CD4-positive, alpha-beta T cell treated with Interleukin-17A for 1 hour (primary cell): ENCODE data around the gene PSRC1.

Source experiments
- DNase-seq: peaks from one replicate; pipeline ENCODE4 v3.0.0-alpha.2; 2020

The PSRC1 gene

DNA sequence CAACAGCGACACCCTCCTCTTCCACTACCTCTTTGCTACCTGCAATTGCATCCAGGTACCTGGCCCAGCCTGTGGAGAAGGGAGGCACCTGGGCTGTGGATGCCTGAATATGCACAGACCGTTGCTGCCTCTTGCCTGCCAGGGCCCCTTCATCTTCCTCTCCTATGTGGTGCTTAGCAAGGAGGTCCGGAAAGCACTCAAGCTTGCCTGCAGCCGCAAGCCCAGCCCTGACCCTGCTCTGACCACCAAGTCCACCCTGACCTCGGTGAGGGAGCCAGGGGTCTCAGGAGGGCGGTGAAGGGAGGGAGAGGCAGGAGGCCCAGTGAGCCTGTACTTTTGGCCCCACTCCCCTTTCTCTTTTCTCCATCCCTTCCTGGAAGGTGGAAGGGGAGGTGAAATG is 11.5 kb downstream of the PSRC1 start:
- no peak for DNase-seq

DNA sequence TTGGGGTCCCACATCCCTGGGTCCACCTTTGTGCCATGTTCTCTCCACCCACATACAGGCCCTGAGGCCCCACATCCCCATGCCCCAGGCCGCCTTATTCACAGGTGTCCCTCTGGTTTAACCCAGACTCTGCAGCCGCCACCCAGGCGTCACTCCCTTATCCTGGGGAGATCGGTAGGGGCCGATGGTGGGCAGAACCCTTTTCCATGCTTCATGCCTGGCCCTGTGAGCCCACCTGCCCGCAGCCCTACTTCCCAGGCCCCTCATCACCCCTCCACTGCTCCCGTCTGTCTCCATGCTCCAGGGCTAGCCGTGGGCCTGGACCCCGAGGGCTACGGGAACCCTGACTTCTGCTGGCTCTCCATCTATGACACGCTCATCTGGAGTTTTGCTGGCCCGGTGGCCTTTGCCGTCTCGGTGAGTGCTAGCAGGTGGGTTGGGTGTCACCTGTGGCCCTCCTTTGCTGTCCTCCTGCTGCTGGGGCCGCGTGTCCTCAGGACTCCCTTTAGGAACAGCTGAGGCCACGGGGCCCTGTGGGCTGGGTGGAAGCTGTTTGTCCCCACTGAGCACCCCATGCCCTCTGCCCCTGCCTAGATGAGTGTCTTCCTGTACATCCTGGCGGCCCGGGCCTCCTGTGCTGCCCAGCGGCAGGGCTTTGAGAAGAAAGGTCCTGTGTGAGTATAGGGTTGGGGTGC is 12.2 kb downstream of the PSRC1 start:
- no peak for DNase-seq

DNA sequence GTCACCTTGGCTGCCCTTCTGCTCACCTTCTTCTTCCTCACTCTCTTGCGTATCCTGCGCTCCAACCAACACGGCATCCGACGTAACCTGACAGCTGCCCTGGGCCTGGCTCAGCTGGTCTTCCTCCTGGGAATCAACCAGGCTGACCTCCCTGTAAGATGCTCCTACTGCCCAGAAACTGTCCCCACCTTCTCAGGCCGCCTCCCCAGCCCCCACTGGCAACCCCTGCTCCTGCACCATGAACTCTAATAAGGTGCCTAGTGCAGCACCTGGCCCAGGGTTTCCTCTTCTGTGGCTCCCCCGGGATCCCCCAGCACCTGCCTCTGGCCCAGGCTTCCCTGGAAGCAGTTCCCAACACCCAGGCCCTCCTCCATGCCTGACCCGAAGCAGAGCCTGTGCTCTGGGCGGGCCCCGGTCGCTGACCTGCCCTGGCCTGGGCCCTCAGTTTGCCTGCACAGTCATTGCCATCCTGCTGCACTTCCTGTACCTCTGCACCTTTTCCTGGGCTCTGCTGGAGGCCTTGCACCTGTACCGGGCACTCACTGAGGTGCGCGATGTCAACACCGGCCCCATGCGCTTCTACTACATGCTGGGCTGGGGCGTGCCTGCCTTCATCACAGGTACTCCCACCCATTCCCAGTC is 12.8 kb downstream of the PSRC1 start:
- no peak for DNase-seq

DNA sequence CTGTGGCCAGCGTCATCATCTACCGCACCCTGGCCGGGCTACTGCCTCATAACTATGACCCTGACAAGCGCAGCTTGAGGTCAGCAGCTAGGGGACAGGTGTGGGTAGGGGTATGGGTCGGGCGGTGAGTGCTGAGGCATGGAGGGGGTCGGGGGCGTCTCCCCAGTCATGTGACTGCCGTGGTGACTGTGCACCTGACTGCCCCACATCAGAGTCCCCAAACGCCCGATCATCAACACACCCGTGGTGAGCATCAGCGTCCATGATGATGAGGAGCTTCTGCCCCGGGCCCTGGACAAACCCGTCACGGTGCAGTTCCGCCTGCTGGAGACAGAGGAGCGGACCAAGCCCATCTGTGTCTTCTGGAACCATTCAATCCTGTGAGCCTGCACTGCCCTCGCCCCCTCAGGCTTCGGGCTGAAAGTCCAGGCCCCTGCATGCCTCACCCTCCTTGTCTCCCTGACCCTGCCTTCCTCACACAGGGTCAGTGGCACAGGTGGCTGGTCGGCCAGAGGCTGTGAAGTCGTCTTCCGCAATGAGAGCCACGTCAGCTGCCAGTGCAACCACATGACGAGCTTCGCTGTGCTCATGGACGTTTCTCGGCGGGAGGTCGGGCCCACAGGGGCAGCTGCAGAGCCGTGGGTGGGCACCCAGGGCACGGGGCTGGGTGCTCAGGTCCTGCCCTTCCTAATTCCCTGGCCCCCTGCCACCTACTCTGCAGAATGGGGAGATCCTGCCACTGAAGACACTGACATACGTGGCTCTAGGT is 13.5 kb downstream of the PSRC1 start:
- no peak for DNase-seq

DNA sequence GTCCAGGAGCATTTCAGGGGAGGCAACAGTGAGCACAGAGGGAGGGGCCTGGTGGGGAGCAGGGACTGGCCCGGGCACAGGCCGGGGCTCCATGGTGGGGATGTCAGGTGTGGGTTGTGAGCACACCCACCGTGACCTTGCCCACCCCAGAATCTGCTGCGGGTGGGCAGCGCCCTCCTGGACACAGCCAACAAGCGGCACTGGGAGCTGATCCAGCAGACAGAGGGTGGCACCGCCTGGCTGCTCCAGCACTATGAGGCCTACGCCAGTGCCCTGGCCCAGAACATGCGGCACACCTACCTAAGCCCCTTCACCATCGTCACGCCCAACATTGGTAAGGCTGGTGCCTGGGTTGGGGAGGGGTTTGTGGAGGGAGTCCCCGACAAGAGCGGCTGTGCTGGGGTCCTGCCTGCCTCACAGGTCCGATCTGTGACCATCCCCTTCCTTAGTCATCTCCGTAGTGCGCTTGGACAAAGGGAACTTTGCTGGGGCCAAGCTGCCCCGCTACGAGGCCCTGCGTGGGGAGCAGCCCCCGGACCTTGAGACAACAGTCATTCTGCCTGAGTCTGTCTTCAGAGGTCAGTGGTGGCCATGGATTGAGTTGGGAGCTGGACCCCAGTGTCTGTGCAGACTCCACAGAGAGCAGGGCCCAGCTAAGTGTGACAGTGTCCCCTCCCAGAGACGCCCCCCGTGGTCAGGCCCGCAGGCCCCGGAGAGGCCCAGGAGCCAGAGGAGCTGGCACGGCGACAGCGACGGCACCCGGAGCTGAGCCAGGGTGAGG is 14.3 kb downstream of the PSRC1 start:
- no peak for DNase-seq

DNA sequence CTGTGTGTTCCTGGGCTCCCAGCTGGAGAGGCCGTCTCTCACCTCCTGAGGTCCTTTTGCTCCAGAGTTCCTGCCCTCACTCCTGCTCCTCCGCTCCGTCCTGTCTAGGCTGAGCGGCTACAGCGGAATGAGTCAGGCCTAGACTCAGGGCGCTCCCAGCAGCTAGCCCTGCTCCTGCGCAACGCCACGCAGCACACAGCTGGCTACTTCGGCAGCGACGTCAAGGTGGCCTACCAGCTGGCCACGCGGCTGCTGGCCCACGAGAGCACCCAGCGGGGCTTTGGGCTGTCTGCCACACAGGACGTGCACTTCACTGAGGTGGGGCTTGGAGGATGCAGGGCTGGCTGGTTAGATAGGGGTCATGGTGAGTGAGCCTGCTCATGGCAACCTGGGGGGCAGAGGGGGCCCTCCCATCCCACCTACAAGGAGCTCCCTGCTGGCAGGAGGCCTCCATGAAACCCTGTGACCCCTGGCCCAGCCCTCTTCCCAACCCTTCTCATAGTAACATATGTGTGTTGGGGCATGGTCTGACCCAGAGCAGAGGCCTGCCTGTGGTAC is 15.1 kb downstream of the PSRC1 start:
- no peak for DNase-seq

DNA sequence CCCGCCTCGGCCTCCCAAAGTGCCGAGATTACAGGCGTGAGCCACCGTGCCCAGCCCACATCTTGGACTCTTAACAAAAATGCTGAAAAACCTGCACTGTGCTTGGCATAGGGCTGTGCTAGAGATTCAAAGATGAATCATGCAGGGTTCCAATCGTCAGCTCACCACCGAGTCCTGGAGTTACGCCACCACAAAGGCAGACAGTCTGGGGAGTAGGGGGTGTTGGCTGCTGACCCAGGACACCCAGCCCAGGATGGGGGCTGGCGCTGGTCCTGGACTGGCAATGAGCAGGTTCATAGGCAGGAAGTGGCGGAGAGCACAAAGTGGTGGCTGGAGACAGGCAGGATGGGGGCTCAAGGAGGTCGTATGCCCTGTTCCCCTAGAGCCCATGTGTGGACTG is 16.0 kb downstream of the PSRC1 start:
- DNase-seq = no peak

DNA sequence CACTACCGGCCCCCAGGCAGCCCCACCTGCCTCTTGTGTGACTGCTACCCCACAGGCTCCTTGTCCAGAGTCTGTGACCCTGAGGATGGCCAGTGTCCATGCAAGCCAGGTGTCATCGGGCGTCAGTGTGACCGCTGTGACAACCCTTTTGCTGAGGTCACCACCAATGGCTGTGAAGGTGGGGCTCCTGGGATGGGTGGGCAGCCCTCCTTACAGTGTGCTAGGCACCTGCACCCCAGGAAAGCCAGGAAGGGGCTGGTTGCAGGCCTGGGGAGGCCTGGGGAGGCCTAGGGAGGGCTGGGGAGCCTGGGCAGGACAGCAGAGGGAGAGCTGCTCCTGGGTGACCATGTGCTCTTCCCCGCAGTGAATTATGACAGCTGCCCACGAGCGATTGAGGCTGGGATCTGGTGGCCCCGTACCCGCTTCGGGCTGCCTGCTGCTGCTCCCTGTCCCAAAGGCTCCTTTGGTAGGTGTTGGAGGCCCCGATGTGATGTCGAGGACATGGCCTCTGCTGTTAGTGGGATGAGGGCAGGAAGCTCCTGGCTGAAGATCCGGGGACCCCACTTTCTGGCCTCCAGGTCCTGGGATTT is 17.1 kb downstream of the PSRC1 start:
- DNase-seq = no peak

DNA sequence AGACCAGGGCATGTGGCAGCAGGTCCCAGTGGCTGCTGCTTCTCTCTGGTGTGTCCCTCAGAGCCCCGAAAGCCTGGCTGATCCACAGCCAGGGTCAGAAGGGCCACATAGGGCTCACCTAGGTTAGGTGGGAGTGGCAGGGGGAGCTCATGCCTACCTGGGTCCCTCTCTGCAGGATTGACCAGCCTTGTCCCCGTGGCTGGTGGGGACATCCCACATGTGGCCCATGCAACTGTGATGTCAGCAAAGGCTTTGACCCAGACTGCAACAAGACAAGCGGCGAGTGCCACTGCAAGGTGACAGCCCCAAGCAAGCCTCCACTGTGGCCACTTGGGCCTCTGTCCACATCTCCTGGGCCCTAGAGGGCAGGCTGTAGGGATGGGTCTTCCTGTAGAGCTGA is 17.9 kb downstream of the PSRC1 start:
- DNase-seq = no peak

DNA sequence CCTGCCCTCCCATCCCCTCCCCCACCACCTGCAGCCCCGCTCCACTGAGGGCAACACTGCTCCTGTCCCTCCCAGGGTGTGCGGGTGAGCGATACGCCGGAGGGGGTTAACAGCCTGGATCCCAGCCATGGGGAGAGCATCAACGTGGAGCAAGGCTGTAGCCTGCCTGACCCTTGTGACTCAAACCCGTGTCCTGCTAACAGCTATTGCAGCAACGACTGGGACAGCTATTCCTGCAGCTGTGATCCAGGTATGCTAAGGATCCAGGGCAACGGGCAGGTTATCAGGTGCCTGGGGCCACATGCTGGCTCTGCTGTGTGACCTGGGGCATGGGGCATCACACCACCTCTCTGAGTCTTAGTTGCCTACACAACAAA is 18.6 kb downstream of the PSRC1 start:
- DNase-seq = no peak

DNA sequence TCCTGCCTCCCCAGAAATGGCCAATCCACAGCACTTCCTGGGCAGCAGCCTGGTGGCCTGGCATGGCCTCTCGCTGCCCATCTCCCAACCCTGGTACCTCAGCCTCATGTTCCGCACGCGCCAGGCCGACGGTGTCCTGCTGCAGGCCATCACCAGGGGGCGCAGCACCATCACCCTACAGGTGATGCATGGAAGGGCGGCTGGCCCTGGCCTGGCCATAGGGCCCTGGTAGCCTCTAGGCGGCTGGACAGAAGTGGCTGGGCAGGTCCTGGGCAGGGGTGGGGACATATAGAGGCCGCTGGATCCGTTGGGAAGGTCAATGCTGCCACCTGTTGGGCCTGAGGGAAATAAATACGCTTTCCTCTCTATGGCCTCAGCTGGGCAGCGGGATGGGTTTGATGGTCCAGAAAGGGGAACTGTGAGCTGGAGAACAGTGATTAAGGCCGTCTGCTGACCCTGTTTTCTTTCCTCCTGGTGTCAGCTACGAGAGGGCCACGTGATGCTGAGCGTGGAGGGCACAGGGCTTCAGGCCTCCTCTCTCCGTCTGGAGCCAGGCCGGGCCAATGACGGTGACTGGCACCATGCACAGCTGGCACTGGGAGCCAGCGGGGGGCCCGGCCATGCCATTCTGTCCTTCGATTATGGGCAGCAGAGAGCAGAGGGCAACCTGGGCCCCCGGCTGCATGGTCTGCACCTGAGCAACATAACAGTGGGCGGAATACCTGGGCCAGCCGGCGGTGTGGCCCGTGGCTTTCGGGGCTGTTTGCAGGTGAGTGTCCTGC is 19.2 kb downstream of the PSRC1 start:
- DNase-seq = peak; percentile 75

DNA sequence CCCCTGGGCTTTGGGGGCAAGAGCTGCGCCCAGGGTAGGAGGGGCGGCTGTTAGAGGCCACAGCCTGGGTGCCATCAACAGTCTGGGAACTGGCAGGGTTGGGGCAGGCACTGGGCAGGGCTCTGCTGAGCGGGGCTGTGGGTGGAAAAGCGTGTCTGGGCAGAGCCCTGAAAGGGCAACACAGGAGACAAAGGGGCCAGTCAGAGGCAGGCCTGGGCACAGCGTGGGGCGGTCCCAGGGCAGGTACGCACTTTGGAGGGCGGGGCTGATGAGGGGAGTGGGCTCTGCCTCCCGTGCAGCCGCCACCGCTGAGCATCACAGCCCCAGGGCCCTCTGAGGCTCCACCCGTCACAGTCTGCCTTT is 19.7 kb downstream of the PSRC1 start:
- no peak for DNase-seq

DNA sequence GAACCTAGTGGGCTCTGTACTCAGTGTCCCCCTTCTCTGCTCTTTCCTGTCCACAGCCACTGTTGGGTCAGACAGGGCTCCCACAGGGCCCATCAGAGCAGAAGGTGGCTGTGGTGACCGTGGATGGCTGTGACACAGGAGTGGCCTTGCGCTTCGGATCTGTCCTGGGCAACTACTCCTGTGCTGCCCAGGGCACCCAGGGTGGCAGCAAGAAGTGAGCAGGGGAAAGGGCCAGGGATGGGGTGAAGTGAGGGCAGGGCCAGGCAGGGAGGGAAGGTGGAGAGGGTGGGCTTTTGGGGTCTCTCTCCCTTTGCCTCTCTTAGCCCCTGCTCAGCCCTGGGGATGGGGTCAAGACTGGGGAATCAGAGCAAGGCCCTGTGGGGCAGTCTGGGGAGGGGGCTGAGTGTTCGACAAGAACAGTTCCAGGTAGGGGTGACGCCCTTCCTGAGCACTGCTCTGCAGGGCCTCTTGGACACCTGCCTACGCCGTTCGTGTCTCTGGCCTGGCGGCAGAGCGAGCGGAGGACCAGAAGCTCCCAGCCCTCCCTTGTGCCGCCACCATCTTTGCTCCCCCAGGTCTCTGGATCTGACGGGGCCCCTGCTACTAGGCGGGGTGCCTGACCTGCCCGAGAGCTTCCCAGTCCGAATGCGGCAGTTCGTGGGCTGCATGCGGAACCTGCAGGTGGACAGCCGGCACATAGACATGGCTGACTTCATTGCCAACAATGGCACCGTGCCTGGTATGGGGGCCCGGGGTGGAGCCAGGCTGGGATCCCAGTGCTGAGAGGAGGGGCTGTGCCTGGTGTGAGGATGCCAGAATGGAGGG is 20.5 kb downstream of the PSRC1 start:
- DNase-seq = no peak

DNA sequence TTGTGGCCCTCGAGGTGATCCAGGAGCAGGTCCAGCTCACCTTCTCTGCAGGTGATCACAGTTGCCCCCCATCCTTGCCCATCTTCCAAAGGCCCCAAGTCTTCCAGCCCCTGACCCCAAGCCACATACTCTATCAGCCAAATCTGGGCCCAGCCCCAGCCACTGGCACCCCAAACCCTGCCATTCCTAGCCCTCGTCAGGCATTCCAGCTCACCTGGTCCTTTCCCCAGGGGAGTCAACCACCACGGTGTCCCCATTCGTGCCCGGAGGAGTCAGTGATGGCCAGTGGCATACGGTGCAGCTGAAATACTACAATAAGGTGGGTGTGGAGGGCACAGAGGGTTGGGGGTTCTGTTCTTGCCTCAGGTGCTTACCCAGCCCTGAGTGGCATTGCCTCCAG is 21.4 kb downstream of the PSRC1 start:
- no peak for DNase-seq

DNA sequence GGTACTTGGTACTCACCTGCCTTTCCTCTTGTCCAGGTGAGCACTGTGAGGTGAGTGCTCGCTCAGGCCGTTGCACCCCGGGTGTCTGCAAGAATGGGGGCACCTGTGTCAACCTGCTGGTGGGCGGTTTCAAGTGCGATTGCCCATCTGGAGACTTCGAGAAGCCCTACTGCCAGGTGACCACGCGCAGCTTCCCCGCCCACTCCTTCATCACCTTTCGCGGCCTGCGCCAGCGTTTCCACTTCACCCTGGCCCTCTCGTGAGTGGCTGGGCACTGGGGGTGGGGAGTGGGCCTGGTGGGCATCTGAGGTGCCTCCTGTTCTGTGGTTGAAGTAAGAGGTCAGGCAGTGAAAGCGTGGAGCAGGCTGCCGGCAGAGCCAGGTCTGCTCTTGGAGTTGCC is 21.9 kb downstream of the PSRC1 start:
- DNase-seq = no peak

DNA sequence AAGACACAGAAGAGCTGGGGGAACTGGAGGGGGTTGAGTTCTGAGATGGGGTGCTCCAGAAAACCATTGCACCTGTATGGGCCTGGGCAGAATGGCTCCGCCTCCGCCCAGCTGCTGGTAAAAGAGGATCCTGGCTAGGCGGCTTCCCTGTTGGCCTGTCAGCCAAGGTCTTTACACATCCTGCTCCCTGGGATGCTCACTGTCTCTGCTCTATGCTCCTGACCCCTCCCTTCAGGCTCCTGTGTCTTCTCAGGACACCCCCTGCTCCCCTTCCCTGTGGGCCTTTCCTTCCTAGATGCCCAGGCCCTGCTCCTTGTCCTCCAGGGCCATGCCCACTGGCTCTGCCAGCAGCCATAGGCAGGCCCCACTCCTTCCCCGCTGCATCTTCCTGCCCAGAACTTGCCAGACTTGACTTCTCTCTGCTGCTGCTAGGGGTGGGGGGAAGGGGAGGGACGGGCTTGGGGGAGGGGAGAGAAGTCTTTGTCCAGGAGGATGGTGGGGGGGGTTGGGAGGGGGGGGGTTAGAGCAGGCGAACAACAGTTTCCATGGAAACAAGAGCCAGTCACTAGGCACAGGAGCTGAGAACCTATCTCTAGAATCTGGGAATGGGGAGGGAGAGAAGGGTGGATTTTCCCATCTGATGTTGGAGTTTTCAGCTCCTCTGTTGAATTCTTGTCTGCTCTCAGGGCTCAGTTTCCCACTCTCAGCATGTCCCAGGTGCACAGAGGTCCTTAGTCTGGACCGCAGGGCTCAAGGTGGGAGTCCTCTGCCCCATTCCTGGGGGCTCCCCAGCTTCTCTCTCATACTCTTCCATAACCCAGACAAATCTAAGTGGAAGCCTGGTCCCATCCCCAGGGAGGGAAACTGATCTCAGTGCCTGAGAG is 23.0 kb downstream of the PSRC1 start:
- no peak for DNase-seq

DNA sequence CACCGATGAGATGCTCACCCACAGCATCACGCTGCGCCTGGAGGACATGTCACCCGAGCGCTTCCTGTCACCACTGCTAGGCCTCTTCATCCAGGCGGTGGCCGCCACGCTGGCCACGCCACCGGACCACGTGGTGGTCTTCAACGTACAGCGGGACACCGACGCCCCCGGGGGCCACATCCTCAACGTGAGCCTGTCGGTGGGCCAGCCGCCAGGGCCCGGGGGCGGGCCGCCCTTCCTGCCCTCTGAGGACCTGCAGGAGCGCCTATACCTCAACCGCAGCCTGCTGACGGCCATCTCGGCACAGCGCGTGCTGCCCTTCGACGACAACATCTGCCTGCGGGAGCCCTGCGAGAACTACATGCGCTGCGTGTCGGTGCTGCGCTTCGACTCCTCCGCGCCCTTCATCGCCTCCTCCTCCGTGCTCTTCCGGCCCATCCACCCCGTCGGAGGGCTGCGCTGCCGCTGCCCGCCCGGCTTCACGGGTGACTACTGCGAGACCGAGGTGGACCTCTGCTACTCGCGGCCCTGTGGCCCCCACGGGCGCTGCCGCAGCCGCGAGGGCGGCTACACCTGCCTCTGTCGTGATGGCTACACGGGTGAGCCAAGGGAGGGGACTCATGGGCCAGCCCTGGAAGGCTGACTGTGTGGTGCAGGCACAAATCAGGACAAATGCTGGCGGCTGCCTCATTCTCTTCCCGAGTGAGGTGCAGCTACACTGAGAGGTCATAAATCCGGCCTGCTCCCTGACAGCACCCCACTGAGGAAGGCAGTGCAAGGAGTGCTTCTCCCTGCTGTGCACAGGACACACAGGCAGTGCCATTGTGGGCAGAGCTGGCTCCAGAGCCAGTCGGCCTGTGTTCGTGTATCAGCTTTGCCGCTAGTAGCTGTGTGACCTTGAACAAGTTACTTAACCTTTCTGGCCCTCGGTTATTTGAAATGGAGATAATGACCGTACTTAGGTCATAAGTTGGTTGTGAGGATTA is 24.2 kb downstream of the PSRC1 start:
- no peak for DNase-seq

DNA sequence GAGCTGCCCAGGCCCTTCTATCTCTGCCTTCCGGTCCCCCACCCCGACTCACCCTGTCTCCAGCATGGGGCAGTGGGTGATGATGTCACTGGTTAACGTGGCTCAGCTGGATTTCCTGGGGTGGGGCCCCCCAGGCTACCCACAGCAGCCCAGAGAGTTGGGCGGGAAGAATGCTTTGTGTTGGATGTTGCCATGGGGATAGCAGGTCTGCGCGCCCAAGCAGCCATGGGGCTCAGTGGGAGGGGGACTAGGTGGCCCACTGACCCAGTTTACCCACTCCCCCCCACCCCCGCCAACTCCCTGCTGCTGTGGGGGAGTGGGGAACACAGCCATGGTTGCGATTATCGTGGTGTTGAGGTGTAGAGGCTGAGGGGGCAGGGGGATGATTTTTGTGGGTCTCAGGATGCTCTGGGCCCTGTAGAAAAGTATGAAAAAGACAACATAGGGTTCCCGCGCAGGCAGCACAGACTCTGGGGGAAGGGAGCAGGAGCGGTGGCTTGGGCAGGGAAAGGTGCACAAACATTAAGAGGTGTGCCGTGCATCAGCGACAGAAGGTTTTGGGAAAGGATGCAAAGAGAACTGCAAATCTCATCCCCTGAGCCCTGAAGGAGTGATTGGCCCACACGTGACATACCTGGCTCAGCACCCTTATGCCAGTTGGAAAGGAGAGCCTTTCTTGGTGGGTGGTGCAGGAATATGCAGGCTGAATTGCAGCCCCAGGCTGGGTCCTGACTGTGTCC is 25.1 kb downstream of the PSRC1 start:
- DNase-seq = no peak
